HG02885 (cell line): ENCODE data around the gene IQSEC1.

Experiments used
- ATAC-seq: cut with Tn5 transposase; IDR thresholded peaks from one replicate; pipeline ENCODE4 v1.9.1; 2021; ENCODE audit warnings: mild to moderate bottlenecking; ENCODE audit not compliant: unreplicated experiment, poor library complexity

Gene IQSEC1

GRCh38 chr3:13108861-13109260 is 35.6 kb upstream of the IQSEC1 start:
- ATAC-seq, result no peak

DNA sequence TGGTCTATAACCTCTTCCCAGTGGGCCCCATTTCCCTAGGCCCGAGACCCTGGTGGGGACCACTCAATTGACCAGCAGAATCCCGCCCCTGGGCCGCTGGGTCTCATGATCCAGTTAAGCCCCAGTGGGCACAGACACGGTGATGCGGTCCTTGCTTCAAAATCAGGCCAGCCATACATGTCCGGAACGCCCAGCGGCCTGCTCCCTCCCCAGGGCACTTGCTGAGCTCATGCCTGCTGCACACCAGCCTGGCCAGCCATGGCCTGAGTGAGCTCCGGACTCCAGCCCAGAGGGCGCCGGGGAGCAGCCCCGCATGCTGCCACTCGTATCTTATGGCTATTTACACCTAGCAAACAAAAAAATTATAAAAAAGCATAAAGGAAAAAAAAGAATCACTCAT is 34.4 kb upstream of the IQSEC1 start:
- no peak for ATAC-seq

- no peak for ATAC-seq
These were observed 33.2 kb upstream of the IQSEC1 start for GRCh38 chr3:13106308-13107001.

GRCh38 chr3:13105896-13106250 is 32.6 kb upstream of the IQSEC1 start:
- no peak for ATAC-seq

DNA sequence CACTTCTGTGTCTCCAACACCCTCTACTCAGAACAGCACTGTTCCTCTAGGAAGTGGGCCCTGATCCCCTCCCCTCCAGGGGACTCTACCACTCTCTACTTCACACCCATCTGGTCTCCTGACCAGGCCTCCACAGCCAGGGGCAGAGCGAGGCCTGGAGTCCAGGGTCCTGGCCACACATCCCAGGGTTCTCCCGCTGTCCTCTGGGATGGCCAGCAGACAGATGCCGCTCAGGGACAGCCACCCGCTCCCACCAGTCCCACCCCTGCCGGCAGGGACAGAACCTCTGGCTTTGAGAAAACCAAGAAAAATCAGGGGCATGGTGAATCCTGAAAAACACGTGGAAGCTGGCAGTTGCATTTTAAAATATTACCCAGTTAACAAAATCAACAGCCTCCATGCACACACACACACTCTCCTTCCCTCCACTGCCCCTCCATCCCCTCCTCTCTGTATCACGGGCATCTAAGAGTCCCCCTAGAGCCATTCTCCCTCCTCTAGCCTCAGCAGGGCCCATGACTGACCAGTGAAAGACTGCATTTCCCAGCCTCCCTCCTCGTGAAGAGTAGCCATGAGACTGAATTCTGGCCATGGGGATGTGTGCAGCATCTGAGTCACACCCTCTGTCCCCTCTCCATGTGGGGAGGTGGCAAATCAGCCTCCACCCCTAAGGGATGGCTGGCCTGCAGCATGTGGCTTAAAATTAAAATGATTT is 32.1 kb upstream of the IQSEC1 start:
- no peak for ATAC-seq

GRCh38 chr3:13104511-13104910 is 31.3 kb upstream of the IQSEC1 start:
- ATAC-seq, result no peak

- no peak for ATAC-seq
These were observed 30.3 kb upstream of the IQSEC1 start for GRCh38 chr3:13103416-13104058.

DNA sequence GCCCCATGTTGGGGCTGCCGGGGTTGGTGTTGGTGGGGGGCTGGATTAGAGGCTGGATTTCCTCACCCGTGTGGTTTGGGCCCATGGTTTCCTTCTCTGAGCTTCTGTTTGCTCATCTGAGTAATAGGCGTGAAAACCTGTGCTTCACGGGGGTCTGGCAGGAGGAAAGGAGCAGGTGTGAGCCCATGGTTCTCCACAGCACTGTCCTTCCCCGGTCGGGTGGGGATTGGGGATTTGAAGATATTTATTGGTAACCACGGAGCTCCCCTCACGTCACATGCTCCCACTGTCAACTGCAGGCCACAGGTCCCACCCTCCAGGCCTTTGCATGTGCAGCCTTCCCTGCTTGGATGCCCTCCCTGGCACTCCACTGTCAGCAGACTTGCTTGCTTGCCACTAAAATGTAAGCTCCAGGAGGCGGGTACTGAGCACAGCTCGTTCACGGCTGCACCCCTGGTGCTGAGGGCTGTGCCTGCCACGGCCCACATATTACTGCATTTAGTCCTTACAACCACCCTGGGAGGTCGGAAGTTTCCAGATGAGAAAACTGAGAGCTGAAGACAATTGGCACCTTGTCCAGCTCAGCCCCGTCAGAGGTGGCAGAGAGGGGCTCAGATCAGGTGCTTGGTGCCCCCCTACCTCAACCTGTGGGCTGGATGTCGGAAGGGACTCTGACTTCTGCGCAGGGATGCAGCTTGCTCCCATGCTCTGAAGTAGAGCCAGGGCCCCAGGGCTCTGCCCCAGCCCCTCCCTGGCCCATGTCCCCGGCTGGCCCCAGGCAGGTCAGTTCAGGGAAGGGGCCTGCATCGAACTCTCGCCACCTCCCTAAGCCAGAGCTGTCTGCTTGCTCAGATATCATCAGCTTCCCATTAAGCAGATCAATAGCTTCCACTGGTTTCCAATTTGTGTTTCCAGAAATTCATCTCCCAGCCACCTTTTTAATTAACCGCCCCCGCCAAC is 29.4 kb upstream of the IQSEC1 start:
- ATAC-seq, result no peak

- ATAC-seq, result no peak
These were observed 26.5 kb upstream of the IQSEC1 start for GRCh38 chr3:13099707-13100106.

GRCh38 chr3:13098192-13098988 is 25.2 kb upstream of the IQSEC1 start:
- ATAC-seq, result no peak

- ATAC-seq, result no peak
These were observed 23.1 kb upstream of the IQSEC1 start for GRCh38 chr3:13096356-13096755.

GRCh38 chr3:13095408-13095937 is 22.2 kb upstream of the IQSEC1 start:
- ATAC-seq, result no peak

DNA sequence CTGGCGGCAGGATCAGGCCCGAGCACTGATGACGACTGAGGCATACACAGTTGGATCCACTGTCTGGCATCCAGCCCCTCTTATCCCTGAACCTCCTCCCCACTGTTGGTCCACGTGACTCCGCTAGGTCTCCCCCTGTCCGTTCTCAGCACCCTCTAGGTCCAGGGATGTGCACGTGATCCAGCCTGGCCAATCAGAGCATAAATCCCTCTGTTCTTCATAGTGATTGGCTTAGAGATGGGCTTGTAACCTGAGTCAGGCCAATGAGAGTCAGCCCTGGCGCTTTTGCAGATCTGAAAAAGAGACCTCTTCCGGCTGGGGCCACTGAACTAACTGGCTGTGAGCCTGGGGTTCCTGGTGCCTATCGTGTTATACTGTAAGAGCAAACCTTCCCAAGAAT is 20.5 kb upstream of the IQSEC1 start:
- ATAC-seq, result no peak

DNA sequence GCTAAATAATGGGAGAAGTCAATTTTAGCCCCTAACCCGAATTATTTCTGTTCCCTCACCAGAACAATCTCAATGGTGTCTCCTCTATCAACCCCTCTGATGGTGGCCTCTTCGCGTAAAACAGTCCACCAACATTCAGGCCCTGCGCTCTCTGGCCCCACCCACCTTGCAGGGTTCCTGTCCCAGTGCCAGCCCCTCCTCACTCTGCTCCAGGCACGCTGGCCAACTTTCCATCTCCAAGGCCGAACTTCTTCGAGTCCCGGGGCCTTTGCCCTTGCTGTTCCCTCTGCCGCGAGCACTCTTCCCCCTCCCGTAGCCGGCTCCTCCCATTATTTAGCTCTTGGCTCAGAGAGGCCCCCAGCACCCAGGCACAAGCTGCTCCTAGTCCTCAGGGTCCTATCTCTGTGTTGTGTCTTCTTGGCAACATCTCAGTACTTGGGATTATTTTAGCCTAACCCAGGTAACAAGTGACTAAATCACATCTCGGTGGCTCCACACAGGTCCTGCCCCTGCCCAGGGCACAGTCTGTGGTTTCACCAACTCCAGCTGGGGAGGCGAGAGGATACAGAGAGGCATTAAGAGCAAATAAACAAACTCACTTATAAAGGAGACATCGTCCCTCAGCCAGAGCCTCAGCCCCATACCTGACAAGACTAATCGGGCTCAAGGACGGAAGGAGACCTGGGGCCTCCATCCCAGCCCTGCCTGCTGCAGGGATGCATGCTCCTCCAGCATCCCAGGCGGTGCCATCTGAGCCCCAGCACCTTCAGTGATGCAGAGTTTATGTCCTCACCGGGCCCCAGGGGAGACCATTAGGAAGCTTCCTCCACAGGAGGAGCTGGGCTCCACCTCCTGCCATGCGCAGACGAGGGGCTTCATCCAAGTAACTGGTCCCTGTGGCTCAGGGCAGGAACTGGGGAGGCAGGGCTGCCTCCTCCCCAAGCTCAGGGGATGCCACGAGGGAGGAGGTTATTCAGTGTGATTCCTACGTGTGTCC is 19.7 kb upstream of the IQSEC1 start:
- ATAC-seq, result no peak

DNA sequence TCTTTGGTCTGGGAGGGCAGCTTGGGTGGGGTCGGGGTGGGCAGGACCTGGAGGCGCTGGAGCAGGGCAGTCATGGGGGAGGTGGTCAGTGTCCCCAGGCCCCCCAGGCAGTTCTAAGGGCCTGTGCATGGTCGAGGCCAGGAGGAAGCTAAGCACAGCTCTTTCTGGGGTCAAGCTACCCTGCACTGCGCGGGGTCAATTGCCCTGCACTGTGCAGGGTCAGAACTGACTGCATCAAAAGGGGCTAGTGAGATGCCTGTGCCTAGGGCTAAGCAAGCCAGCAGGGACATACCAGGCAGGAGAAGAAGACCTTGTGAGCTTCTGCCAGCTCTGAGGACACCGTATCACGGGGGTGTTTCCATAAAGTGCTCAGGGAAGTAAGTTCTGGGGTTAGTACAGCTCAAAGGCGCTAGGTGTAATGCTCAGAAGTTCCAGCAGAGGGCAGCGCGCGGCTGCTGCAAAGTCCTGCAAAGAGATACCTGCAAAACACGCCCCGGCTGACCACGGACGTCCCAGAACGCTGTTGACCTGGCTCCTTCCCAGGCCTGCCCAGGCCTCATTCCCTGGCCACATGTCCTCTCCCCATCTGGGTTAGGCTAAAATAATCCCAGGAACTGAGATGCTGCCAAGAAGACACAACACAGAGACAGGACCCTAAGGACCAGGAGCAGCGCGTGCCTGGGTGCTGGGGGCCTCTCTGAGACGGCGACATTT is 18.8 kb upstream of the IQSEC1 start:
- ATAC-seq, result peak; percentile 75

DNA sequence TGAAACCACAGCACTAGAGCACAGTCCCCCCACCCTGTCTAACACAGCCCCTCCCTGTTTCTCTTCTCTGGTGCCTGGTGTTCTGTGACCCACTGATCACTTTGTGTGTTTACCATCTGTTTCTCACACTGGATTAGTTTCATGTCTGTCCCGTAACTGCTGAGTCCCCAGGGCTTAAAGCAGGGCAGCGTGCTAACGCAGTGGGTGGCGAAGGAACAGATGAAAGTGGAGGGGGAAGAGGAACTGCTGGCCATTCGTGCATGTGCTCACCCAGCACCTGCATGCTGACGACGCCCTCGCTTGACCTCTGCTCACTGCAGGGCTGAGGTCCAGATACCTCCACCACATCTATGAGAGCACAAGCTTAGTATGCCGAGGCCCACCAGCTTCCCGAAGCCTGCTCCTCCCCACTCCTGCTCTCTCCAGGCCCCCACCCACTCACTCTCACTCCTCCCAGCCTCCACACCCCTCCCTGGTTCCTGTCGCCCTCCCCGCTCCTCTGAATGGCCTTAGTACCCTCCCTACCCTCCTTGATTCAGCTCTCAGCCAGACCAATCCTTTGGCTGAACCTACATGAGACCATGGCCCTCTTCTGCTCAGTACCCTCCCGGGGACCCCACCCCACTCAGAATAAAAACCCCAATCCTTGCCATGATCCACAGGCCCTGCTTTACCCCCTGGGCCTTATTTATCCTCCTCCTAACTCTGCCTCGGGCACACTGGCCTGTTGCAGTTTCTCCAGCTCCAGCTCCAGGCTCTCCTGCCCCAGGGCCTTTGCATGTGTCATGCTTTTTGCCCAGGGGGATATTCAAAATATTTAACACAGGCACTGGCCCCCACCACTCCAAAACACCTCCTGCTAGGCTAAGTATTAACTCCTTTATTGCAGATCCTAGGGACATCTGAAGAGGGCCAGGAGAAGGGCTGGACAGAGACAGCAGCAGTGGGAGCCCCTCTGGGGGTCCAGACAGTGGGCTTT is 15.1 kb upstream of the IQSEC1 start:
- ATAC-seq, result no peak
